ENCODE results near the gene SPATA19.

SPATA19 gene

GRCh38 chr11:133817449-133817848, 27.9 kb downstream of the SPATA19 start:
- DNase-seq: no peak

GRCh38 chr11:133816146-133816870, 29.0 kb downstream of the SPATA19 start:
- DNase-seq: no peak

GRCh38 chr11:133815636-133816035, 29.7 kb downstream of the SPATA19 start:
- no peak for DNase-seq

GRCh38 chr11:133814588-133815100, 30.7 kb downstream of the SPATA19 start:
- DNase-seq: no peak

GRCh38 chr11:133811850-133812685, 33.2 kb downstream of the SPATA19 start:
- DNase-seq: no peak

- no peak for DNase-seq
Measured at GRCh38 chr11:133810766-133811165, 34.5 kb downstream of the SPATA19 start.

GRCh38 chr11:133809569-133810491, 35.5 kb downstream of the SPATA19 start:
- DNase-seq: no peak

GRCh38 chr11:133808393-133809140, 36.7 kb downstream of the SPATA19 start:
- no peak for DNase-seq

GRCh38 chr11:133803026-133803425, 42.3 kb downstream of the SPATA19 start:
- no peak for DNase-seq

- DNase-seq: no peak
Measured at GRCh38 chr11:133801356-133801755, 44.0 kb downstream of the SPATA19 start.

- DNase-seq: no peak
Measured at GRCh38 chr11:133800666-133801065, 44.6 kb downstream of the SPATA19 start.

- no peak for DNase-seq
Measured at GRCh38 chr11:133797554-133797953, 47.8 kb downstream of the SPATA19 start.

GRCh38 chr11:133796043-133796795, 49.1 kb downstream of the SPATA19 start:
- no peak for DNase-seq

- DNase-seq: no peak
Measured at GRCh38 chr11:133795088-133795487, 50.2 kb downstream of the SPATA19 start.

- no peak for DNase-seq
Measured at GRCh38 chr11:133794205-133794604, 51.1 kb downstream of the SPATA19 start.

- DNase-seq: no peak
Measured at GRCh38 chr11:133793271-133794035, 51.9 kb downstream of the SPATA19 start.

- no peak for DNase-seq
Measured at GRCh38 chr11:133790995-133791394, 54.3 kb downstream of the SPATA19 start.

All from fibroblast of skin of abdomen (primary cell).